H1 (cell line): Measurements from ENCODE around the gene RBM14. TPM values are rescaled to one million over a fixed set of nuclear protein-coding genes. Genes with fewer than 3 reads are reported as not detected.

ENCODE experiments used
- CTCF ChIA-PET: fragments of 300-600 bp; sonication (Branson Sonifier 250); formaldehyde crosslinking; loops from one replicate; lab custom pipeline; 2021; ENCODE audit not compliant: partially characterized antibody; lab: Charles Lee
- POLR2A ChIA-PET: fragments of 300-600 bp; sonication (Branson Sonifier 250); formaldehyde crosslinking; loops from one replicate; lab custom pipeline; 2021; ENCODE audit warnings: inconsistent platforms; ENCODE audit not compliant: partially characterized antibody; lab: Charles Lee
- DNase-seq, 2 experiments: peaks; one replicate each; pipeline versions ENCODE4 v3.0.0 to v3.0.0-alpha.2; 2010 to 2022; ENCODE audit warnings: low spot score in 2 of 2, low read depth in 1 of 2, mixed read lengths in 1 of 2
- FAIRE-seq: peaks from 2 replicates; lab custom pipeline; 2011; peaks lifted over from hg19 to GRCh38; lab: Jason Lieb, UNC
- H2AFZ ChIP-seq: 2 replicates; pipeline ENCODE4 v1.8.1; 2012; ENCODE audit warnings: low read length, inconsistent platforms
- H2AK5ac ChIP-seq: 2 replicates; pipeline ENCODE4 v1.6.1; 2013; ENCODE audit warnings: low read depth, low read length
- H2BK120ac ChIP-seq: replicated peaks from 2 replicates; pipeline ENCODE3; 2013; ENCODE audit warnings: low read depth, low read length, inconsistent platforms
- H2BK12ac ChIP-seq: 2 replicates; pipeline ENCODE4 v1.6.1; 2013; ENCODE audit warnings: low read depth, low read length
- H2BK15ac ChIP-seq: 2 replicates; pipeline ENCODE4 v1.6.1; 2013; ENCODE audit warnings: low read length
- H2BK20ac ChIP-seq: 2 replicates; pipeline ENCODE4 v1.6.1; 2013; ENCODE audit warnings: low read length
- H2BK5ac ChIP-seq: 2 replicates; pipeline ENCODE4 v1.6.1; 2013; ENCODE audit warnings: low read depth, low read length
- H3K14ac ChIP-seq: 2 replicates; pipeline ENCODE4 v1.6.1; 2013; ENCODE audit warnings: inconsistent platforms; ENCODE audit not compliant: insufficient read length
- H3K18ac ChIP-seq: 2 replicates; pipeline ENCODE4 v1.6.1; 2013; ENCODE audit warnings: low read length; ENCODE audit errors: extremely low read depth
- H3K23ac ChIP-seq: 2 replicates; pipeline ENCODE4 v1.6.1; 2013; ENCODE audit warnings: inconsistent platforms; ENCODE audit not compliant: insufficient read length
- H3K23me2 ChIP-seq: 2 replicates; pipeline ENCODE4 v1.6.1; 2013; ENCODE audit warnings: low read depth, low read length
- H3K27ac ChIP-seq: 2 replicates; pipeline ENCODE4 v1.6.1; 2011; ENCODE audit warnings: low read depth, low read length, inconsistent platforms
- H3K27me3 ChIP-seq, 4 experiments: replicated peaks in 1 of 4; 1 replicate in 1 of 4; 2 replicates in 3 of 4; pipeline versions ENCODE4 v1.6.1 to v1.8.1; 2011 to 2013; ENCODE audit warnings: low read length in 3 of 4, mild to moderate bottlenecking in 3 of 4, inconsistent platforms in 2 of 4, mixed read lengths in 2 of 4, moderate library complexity in 1 of 4; ENCODE audit not compliant: control insufficient read depth in 3 of 4, insufficient read depth in 3 of 4; ENCODE audit errors: extremely low read depth in 1 of 4
- H3K36me3 ChIP-seq, 4 experiments: 2 replicates each; pipeline versions ENCODE4 v1.6.1 to v1.8.1; 2011 to 2013; ENCODE audit warnings: mild to moderate bottlenecking in 4 of 4, low read length in 3 of 4, moderate library complexity in 2 of 4, control low read depth in 1 of 4, inconsistent platforms in 1 of 4; ENCODE audit not compliant: insufficient read depth in 4 of 4, control insufficient read depth in 2 of 4
- H3K4ac ChIP-seq: replicated peaks from 2 replicates; pipeline ENCODE3; 2013; ENCODE audit warnings: low read length, low read depth, mixed read lengths, inconsistent platforms; ENCODE audit not compliant: insufficient read length
- H3K4me1 ChIP-seq, 4 experiments: replicated peaks in 1 of 4; 1 replicate in 1 of 4; 2 replicates in 3 of 4; pipeline versions ENCODE4 v1.6.1 to v1.8.1; 2011 to 2013; ENCODE audit warnings: low read length in 3 of 4, inconsistent platforms in 2 of 4, mixed read lengths in 1 of 4; ENCODE audit not compliant: insufficient read depth in 4 of 4, control insufficient read depth in 3 of 4
- H3K4me2 ChIP-seq, 2 experiments: 2 replicates each; pipeline versions ENCODE4 v1.6.1 to v1.8.1; 2011 to 2013; ENCODE audit warnings: low read depth in 2 of 2, low read length in 2 of 2, control low read depth in 1 of 2, inconsistent platforms in 1 of 2, mild to moderate bottlenecking in 1 of 2; ENCODE audit not compliant: insufficient read depth in 1 of 2
- H3K4me3 ChIP-seq, 4 experiments: fragments of 200-600, 300-600 bp in 1 of 4; sonication (generic), shearing (Covaris generic), sonication (Bioruptor Twin) in 1 of 4; 2 replicates each; pipeline versions ENCODE4 v1.5.1 to v1.8.1; 2011 to 2016; ENCODE audit warnings: low read length in 4 of 4, low read depth in 3 of 4, control low read depth in 2 of 4, inconsistent platforms in 2 of 4, mild to moderate bottlenecking in 2 of 4, mixed read lengths in 1 of 4, moderate library complexity in 1 of 4; ENCODE audit not compliant: insufficient read depth in 2 of 4; ENCODE audit errors: extremely low read depth in 1 of 4
- H3K56ac ChIP-seq: replicated peaks from 2 replicates; pipeline ENCODE3; 2013; ENCODE audit warnings: low read depth, mild to moderate bottlenecking, mixed read lengths, low read length, inconsistent platforms; ENCODE audit not compliant: insufficient read length
- H3K79me1 ChIP-seq: 2 replicates; pipeline ENCODE4 v1.6.1; 2013; ENCODE audit warnings: low read depth, low read length, control low read depth
- H3K79me2 ChIP-seq, 2 experiments: 2 replicates each; pipeline versions ENCODE4 v1.6.1 to v1.8.1; 2012 to 2013; ENCODE audit warnings: low read length in 2 of 2, mild to moderate bottlenecking in 2 of 2, inconsistent platforms in 1 of 2; ENCODE audit not compliant: insufficient read depth in 2 of 2, control insufficient read depth in 1 of 2
- H3K9ac ChIP-seq, 4 experiments: replicated peaks in 1 of 4; 1 replicate in 1 of 4; 2 replicates in 3 of 4; pipeline versions ENCODE4 v1.6.1 to v1.8.1; 2011 to 2013; ENCODE audit warnings: low read depth in 3 of 4, low read length in 3 of 4, control low read depth in 2 of 4, mild to moderate bottlenecking in 2 of 4, moderate library complexity in 2 of 4, inconsistent platforms in 1 of 4; ENCODE audit errors: extremely low read depth in 1 of 4
- H3K9me3 ChIP-seq, 2 experiments: 2 replicates each; pipeline versions ENCODE4 v1.6.1 to v1.8.1; 2012 to 2013; ENCODE audit warnings: mild to moderate bottlenecking in 2 of 2, moderate library complexity in 2 of 2, control low read depth in 1 of 2, inconsistent platforms in 1 of 2, low read depth in 1 of 2, low read length in 1 of 2, mixed read lengths in 1 of 2; ENCODE audit not compliant: insufficient read depth in 2 of 2
- H4K20me1 ChIP-seq, 2 experiments: replicated peaks in 1 of 2; 2 replicates each; pipeline versions ENCODE3 to v1.8.1; 2011 to 2013; ENCODE audit warnings: inconsistent platforms in 2 of 2, low read length in 2 of 2, mild to moderate bottlenecking in 1 of 2; ENCODE audit not compliant: insufficient read depth in 2 of 2, control insufficient read depth in 1 of 2
- H4K5ac ChIP-seq: 2 replicates; pipeline ENCODE4 v1.6.1; 2013; ENCODE audit warnings: low read length, low read depth, mixed read lengths, inconsistent platforms; ENCODE audit not compliant: insufficient read length
- H4K8ac ChIP-seq: 2 replicates; pipeline ENCODE4 v1.8.0; 2013; ENCODE audit warnings: mild to moderate bottlenecking, moderate library complexity, low read length, inconsistent platforms; ENCODE audit not compliant: insufficient read depth; ENCODE audit errors: extremely low read depth
- H4K91ac ChIP-seq: replicated peaks from 2 replicates; pipeline ENCODE3; 2013; ENCODE audit warnings: low read length, mixed read lengths, inconsistent platforms; ENCODE audit not compliant: insufficient read length
- POLR2A ChIP-seq, 2 experiments: IDR thresholded peaks; 1 replicate in 1 of 2; 2 replicates in 1 of 2; pipeline ENCODE4 v1.6.1; 2011; ENCODE audit warnings: low read depth in 2 of 2, low read length in 2 of 2, mild to moderate bottlenecking in 2 of 2; ENCODE audit errors: control extremely low read depth in 1 of 2
- POLR2AphosphoS5 ChIP-seq: IDR thresholded peaks from 2 replicates; pipeline ENCODE4 v1.6.1; 2011; ENCODE audit warnings: low read depth, low read length
- TCF12 ChIP-seq: IDR thresholded peaks from 2 replicates; pipeline ENCODE4 v1.6.1; 2011; ENCODE audit warnings: low read depth, mild to moderate bottlenecking, low read length
- WGBS, 2 experiments: shearing (Covaris generic) in 1 of 2; methylation state at CpG; one replicate each; pipeline versions ENCODE4 v1.1.6 to v1.1.7; 2013 to 2015; ENCODE audit warnings: low lambda C conversion rate in 2 of 2, mixed read lengths in 2 of 2, inconsistent platforms in 1 of 2, low coverage in 1 of 2, missing lambda C conversion rate in 1 of 2; ENCODE audit not compliant: insufficient replicate concordance in 2 of 2, insufficient coverage in 1 of 2, insufficient read length in 1 of 2; ENCODE audit errors: extremely low coverage in 1 of 2, missing lambda C conversion rate in 1 of 2; 5-methylcytosine and 5-hydroxymethylcytosine counted together
- polyA plus RNA-seq, 7 experiments: library from polyadenylated mRNA; depleted of rRNA in 3 of 7; stranded (reverse) in 5 of 7; unstranded in 2 of 7; fragments of >200 nt in 5 of 7; fragments of 200-250 nt in 2 of 7; gene quantifications; 1 replicate in 5 of 7; 2 replicates in 1 of 7; 4 replicates in 1 of 7; pipeline versions ENCODE4 v1.2.1 to v1.2.3, GENCODE V29; 2011 to 2013; ENCODE audit warnings: missing spikeins in 2 of 7, mixed read lengths in 2 of 7
- total RNA-seq: library from RNA; stranded (reverse); fragmentation: NEBNext Ultra II Directional; extraction: Animal tissue kit (Norgen Biotek cat#: 25700); gene quantifications from 2 replicates; pipeline ENCODE4 v1.2.1, GENCODE V29; 2021

RBM14 gene
- total and polyA plus RNA-seq, 2 of the 8 experiments (the other 6 are each of a cell fraction or from before 2014, with no cell fraction given), result 67.2 to 142 TPM

DNA sequence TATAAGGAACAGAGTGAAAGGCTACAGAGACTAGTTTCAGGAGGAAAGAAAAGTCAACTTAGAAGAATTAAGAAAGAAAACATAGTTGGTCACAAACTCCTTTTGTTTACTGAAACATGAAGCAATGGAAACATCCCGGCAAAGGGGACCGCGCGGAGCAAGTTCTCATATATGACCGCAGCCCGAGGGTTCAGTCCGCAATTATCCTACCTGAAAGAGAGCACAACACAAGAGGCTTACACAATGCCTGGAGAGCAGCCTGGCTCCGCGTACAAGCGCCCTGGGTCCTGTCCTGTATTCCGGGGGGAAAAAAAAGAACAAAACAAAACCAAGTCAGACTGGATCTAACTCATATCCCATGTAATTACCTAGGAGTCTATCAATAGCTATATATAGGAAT lies 48.9 kb downstream of the RBM14 start:
- Histone ChIP-seq H2BK12ac (no peak overlapping the region), H3K4me2 (no peak overlapping the region), H3K56ac (no peak overlapping the region), H3K14ac (no peak overlapping the region), H3K36me3 (peaks cover 15 to 48% (median 22%) of the 10 kb centered on the region in 4 experiments), H2BK120ac (no peak overlapping the region), H3K79me1 (peaks cover 4% of the 10 kb centered on the region), H3K4ac (no peak overlapping the region), H3K23me2 (no peaks in the 10 kb centered on the region), H3K4me3 (no peak overlapping the region), H2AK5ac (no peak overlapping the region), H3K27me3 (no peaks in the 10 kb centered on the region), H2BK15ac (no peak overlapping the region), H2BK20ac (no peak overlapping the region), H3K18ac (no peak overlapping the region), H2AFZ (no peak overlapping the region), H4K20me1 (peaks cover 0 to 10% of the 10 kb centered on the region in 2 experiments), H4K5ac (no peak overlapping the region), H3K27ac (no peak overlapping the region), H3K79me2 (peaks cover 0 to 35% of the 10 kb centered on the region in 2 experiments; a peak in 2 of 4 replicates), H4K91ac (no peak overlapping the region), H4K8ac (no peak overlapping the region; the same call in 1 of the 2 replicates), H3K4me1 (no peaks in the 10 kb centered on the region), H3K9ac (no peak overlapping the region; a peak in 1 of 7 replicates), H3K23ac (no peak overlapping the region), H2BK5ac (no peak overlapping the region), H3K9me3 (no peaks in the 10 kb centered on the region)
- POLR2A ChIA-PET, result interaction anchor here (2.7 to 66.2 kb wide), 4 partner anchors 8 to 44 kb away, joined by 13 to 2165 read pairs (median 26); partner anchors contain the start of genes CCDC87, CCS, RBM14 and RBM4
- WGBS, 2 experiments, result 97% methylated on average over 11 of the region's 11 CpGs; no CpG with 5 or more reads in 1 of the 2 experiments
- FAIRE-seq (no peak), DNase-seq (no peak)
- TF ChIP-seq POLR2A (IDR thresholded peaks at IDR 0.05; ENCODE audit: control extremely low read depth in 1 of 2, low read depth in 2 of 2, low read length in 2 of 2), result peak in 1 of 2 experiments; percentile 45; a peak in 1 of 3 replicates
- no peak for TF ChIP-seq TCF12
- peak; percentile 46 for TF ChIP-seq POLR2AphosphoS5
- CTCF ChIA-PET, result interaction anchor here (0.6 to 1.4 kb wide), 3 partner anchors 14 to 174 kb away, joined by 3 to 4 read pairs (median 3); no protein-coding TSS in a partner anchor
